ENCODE data around the gene TOLLIP.

The TOLLIP gene

DNA sequence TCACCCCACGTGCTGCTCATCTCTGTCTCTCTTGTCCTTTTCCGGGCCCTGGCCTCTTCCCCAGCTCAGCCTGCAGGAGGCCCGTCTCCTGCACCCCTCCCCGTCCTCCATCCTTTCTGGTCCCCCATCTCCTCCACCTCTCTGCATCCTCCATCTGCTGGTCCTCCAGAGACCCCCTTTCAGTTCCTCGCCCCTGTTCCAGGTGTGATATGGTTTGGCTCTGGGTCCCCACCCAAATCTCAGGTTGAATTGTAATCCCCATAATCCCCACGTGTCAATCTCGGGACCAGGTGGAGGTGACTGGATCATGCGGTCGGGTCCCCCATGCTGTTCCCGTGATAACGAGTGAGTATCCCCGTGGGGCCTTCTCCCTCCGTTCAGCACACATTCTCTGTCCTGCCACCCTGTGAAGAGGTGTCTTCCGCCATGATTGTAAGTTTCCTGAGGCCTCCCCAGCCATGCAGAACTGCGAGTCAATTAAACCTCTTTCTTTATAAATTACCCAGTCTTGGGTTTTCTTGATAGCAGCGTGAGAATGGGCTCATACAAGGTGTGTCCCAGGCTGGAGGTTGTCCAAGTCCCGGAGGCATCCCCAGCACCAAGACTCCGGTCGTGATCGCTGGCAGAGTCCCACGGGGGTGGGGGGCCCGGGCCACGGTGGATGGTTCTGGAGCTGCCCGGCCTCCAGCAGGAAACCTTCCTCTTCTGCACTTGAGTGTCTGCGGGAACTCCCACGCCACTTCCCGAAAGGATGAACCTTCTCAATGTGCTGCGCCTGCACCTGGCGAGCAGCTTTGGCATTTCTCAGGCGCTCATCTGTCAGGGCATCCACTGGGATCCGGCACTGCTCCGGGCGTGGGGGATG lies 29.0 kb upstream of the TOLLIP start:
- TF ChIP-seq EGR1 (IDR thresholded peaks at IDR 0.05): no peak
- TF ChIP-seq, protein P1, sequence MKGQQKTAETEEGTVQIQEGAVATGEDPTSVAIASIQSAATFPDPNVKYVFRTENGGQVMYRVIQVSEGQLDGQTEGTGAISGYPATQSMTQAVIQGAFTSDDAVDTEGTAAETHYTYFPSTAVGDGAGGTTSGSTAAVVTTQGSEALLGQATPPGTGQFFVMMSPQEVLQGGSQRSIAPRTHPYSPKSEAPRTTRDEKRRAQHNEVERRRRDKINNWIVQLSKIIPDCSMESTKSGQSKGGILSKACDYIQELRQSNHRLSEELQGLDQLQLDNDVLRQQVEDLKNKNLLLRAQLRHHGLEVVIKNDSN (IDR thresholded peaks at IDR 0.05): no peak
- TF ChIP-seq EP300 (IDR thresholded peaks at IDR 0.05; ENCODE audit: borderline replicate concordance): no peak
- TF ChIP-seq CREB1 (IDR thresholded peaks at IDR 0.05; ENCODE audit: low read depth): no peak
- TF ChIP-seq RAD21 (IDR thresholded peaks at IDR 0.05; ENCODE audit: low read depth): no peak
- TF ChIP-seq FOXM1 (IDR thresholded peaks at IDR 0.05; ENCODE audit: borderline replicate concordance, low read depth): no peak

DNA sequence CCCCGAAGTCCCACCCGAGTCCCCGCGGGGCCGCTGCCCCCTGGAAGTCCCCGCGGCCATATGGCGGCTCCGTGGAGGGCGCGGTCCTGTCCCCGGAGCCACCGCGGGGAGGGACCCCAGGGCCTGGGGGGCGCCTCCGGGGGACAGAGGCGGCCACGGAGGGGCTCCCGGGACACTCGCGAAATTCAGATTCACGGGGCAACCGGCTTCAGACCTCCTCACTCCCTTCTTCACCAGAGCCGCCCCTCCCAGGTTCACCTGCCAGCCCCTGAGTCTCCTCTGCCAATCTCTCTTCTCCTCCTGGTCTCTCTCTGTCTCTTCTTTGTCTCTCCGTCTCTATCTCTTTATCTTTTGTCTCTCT lies 28.2 kb upstream of the TOLLIP start:
- TF ChIP-seq FOXM1 (IDR thresholded peaks at IDR 0.05; ENCODE audit: borderline replicate concordance, low read depth) (no peak), CREB1 (IDR thresholded peaks at IDR 0.05; ENCODE audit: low read depth) (no peak)

DNA sequence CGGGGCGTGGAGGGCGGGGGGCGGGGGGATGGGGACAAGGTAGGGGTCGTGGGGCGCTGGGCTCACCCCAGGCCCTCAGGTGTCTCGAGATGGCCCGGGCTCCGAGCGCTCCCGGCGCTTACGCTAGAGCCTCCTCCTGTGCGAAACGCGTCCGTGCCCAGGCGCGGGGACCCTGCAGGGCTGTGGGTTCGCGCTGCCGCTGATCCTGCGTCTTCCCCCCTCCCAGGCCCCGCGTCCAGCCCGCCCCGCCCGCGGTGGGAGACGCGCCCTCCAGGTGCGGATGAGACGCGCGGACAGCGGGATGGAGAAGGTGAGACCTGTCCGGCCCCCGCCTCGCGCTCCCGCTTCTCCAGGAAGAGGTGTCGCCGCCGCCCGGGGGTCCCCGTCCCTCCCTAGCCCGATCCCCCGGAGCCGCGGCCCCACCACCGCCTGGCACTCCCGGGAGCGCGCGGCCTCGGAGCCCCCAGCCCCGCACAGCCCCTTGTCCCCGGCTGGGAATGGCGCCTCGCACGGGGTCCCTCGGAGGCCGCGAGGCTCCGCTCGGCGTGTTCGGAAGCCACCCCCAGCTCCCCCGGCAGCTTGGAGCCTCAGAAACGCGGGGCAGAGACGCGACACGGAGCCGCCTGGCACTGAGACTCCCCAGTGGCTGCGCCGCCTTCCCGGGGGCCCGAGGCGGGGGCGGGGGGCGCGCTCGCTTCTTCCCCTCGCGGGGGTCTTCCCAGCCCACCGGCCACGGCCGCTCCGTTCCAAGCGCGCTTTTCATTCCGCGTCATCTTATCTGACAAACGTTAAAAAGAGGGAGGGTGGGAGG lies 27.6 kb upstream of the TOLLIP start:
- no peak for TF ChIP-seq CEBPB (IDR thresholded peaks at IDR 0.05)
- TF ChIP-seq, protein P2, sequence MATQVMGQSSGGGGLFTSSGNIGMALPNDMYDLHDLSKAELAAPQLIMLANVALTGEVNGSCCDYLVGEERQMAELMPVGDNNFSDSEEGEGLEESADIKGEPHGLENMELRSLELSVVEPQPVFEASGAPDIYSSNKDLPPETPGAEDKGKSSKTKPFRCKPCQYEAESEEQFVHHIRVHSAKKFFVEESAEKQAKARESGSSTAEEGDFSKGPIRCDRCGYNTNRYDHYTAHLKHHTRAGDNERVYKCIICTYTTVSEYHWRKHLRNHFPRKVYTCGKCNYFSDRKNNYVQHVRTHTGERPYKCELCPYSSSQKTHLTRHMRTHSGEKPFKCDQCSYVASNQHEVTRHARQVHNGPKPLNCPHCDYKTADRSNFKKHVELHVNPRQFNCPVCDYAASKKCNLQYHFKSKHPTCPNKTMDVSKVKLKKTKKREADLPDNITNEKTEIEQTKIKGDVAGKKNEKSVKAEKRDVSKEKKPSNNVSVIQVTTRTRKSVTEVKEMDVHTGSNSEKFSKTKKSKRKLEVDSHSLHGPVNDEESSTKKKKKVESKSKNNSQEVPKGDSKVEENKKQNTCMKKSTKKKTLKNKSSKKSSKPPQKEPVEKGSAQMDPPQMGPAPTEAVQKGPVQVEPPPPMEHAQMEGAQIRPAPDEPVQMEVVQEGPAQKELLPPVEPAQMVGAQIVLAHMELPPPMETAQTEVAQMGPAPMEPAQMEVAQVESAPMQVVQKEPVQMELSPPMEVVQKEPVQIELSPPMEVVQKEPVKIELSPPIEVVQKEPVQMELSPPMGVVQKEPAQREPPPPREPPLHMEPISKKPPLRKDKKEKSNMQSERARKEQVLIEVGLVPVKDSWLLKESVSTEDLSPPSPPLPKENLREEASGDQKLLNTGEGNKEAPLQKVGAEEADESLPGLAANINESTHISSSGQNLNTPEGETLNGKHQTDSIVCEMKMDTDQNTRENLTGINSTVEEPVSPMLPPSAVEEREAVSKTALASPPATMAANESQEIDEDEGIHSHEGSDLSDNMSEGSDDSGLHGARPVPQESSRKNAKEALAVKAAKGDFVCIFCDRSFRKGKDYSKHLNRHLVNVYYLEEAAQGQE (IDR thresholded peaks at IDR 0.05; ENCODE audit: low read depth): no peak
- TF ChIP-seq ZBTB7A (IDR thresholded peaks at IDR 0.05; ENCODE audit: low read depth): peak; percentile 83
- no peak for TF ChIP-seq TEAD4 (IDR thresholded peaks at IDR 0.05)

DNA sequence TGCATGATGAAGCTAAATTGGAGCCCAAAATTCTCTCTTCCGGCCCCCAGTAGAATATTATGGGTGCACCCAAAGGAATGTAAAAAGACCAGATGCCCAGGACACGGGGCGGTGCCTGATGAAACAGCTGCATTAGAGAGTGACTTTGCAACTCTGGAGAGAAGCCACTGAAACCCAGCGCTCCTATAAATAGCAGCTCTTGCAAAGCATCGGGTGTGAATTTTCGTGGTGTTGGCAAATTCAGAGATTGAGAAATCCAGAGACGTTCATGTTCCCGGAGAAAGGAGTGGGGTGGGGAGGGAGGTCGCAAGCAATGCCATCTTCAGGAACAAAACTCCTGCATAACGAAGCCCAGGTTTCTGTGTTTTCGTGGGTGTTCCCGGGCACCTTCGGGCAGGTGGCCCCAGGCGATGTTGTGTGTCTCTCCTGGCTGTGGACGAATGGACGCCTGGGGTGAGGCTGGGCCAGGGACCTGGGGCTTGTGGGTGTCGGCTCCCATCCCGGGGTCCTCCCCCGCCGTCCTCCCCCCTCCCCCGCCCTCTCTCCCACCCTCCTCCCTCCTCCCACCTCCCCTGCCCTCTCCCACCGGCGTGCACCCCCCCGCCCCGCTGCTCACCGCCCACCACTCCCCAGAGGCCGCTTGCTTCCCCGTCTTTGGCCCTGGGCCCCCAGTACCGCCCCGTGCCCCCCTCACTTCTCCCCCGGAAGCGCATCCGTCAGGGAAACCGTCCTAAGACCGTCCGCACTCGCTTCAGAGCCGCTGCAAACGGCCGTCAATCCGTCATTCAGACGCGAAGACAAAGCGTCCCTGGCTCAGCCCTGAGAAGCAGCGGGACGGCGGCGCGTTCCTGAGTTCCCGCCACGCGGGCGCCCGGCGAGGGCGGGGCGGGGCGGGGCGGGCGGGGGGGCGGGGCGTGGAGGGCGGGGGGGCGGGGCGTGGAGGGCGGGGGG lies 26.7 kb upstream of the TOLLIP start:
- TF ChIP-seq EGR1 (IDR thresholded peaks at IDR 0.05): no peak
- TF ChIP-seq, protein P1 (IDR thresholded peaks at IDR 0.05): no peak
- no peak for TF ChIP-seq TCF12 (IDR thresholded peaks at IDR 0.05; ENCODE audit: low read depth)
- TF ChIP-seq, protein P3, sequence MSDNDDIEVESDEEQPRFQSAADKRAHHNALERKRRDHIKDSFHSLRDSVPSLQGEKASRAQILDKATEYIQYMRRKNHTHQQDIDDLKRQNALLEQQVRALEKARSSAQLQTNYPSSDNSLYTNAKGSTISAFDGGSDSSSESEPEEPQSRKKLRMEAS (IDR thresholded peaks at IDR 0.05): peak; percentile 70

DNA sequence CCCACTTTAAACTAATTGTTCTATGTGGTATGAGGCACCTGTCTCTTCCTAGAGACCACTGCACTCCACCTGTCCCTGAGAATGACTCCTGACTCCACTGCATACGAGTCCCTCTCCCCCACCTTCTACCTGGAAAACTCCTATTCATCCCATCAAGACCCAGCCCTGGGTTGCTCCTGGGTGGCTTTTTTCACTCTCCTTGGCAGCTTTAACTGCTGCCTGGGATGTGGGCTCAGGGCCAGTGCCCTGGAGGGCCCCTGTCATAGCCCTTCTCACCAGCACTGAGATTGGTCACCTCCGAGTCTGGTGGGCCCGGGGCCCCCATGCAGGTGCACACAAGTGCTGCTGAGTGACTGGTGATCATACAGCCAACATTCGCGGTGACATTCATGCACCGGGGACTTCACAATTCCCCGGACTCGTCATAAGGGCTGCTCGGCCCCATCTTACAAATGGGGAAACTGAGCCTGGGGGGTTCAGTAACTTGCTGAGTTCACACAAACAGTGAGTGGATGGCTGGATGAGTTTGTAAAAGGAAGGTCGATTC lies 25.9 kb upstream of the TOLLIP start:
- TF ChIP-seq NFIC (IDR thresholded peaks at IDR 0.05) (no peak), ZBTB7A (IDR thresholded peaks at IDR 0.05; ENCODE audit: low read depth) (no peak), YY1 (IDR thresholded peaks at IDR 0.05; ENCODE audit: low read depth) (no peak), TEAD4 (IDR thresholded peaks at IDR 0.05) (no peak), EP300 (IDR thresholded peaks at IDR 0.05; ENCODE audit: borderline replicate concordance) (no peak), CEBPB (IDR thresholded peaks at IDR 0.05) (no peak), TCF12 (IDR thresholded peaks at IDR 0.05; ENCODE audit: low read depth) (no peak), EGR1 (IDR thresholded peaks at IDR 0.05) (no peak), TAF1 (IDR thresholded peaks at IDR 0.05; ENCODE audit: low read depth) (no peak), CREB1 (IDR thresholded peaks at IDR 0.05; ENCODE audit: low read depth) (no peak), FOXM1 (IDR thresholded peaks at IDR 0.05; ENCODE audit: borderline replicate concordance, low read depth) (no peak), RAD21 (IDR thresholded peaks at IDR 0.05; ENCODE audit: low read depth) (no peak)
- TF ChIP-seq, protein P1 (IDR thresholded peaks at IDR 0.05): no peak
- TF ChIP-seq, protein P2 (IDR thresholded peaks at IDR 0.05; ENCODE audit: low read depth): no peak
- TF ChIP-seq, protein P3 (IDR thresholded peaks at IDR 0.05): no peak

Data from Ishikawa (cell line).